A549 (cell line): ENCODE data around the gene POLR2E.

Source experiments
- ESRRA ChIP-seq: fragments of 150-350 bp; IDR thresholded peaks from 2 replicates; pipeline ENCODE4 v1.6.1; 2014; ENCODE audit warnings: mild to moderate bottlenecking, low read length, borderline replicate concordance
- JUN ChIP-seq, 2 experiments: fragments of >200 bp; sonication (Bioruptor Twin); formaldehyde crosslinking; IDR thresholded peaks; 2 replicates in 1 of 2; 3 replicates in 1 of 2; pipeline ENCODE4 v1.6.1; 2016 to 2017
- MAZ ChIP-seq: fragments of 150-350 bp; IDR thresholded peaks from 2 replicates; pipeline ENCODE4 v1.6.1; 2014; ENCODE audit warnings: antibody characterized with exemption, low read depth, low read length, borderline replicate concordance
- POLR2A ChIP-seq: IDR thresholded peaks from 2 replicates; pipeline ENCODE4 v1.6.1; 2012; ENCODE audit warnings: mild to moderate bottlenecking, low read length
- SREBF2 ChIP-seq: fragments of 450-650 bp; IDR thresholded peaks from 2 replicates; pipeline ENCODE4 v1.6.1; 2014; ENCODE audit warnings: mild to moderate bottlenecking, moderate library complexity
- TP53 ChIP-seq: fragments of 250-450 bp; sonication (Bioruptor Pico); IDR thresholded peaks from 2 replicates; pipeline ENCODE4 v1.5.0; 2021; ENCODE audit warnings: mild to moderate bottlenecking, moderate library complexity
- ZC3H11A ChIP-seq: fragments of 450-650 bp; IDR thresholded peaks from 2 replicates; pipeline ENCODE4 v1.6.1; 2014; ENCODE audit warnings: antibody characterized with exemption, mild to moderate bottlenecking
- TF ChIP-seq, protein P1 (sequence below): fragments of >200 bp; sonication (Bioruptor Twin); formaldehyde crosslinking; IDR thresholded peaks from 3 replicates; pipeline ENCODE4 v1.5.1; 2016
- TF ChIP-seq, protein P2 (sequence below): fragments of 200-600 bp; sonication (generic); IDR thresholded peaks from 2 replicates; pipeline ENCODE4 v1.6.1; 2016; ENCODE audit warnings: antibody characterized with exemption, mild to moderate bottlenecking, moderate library complexity
- TF ChIP-seq, protein P3 (sequence below): IDR thresholded peaks from 2 replicates; pipeline ENCODE4 v1.6.1; 2012

DNA sequence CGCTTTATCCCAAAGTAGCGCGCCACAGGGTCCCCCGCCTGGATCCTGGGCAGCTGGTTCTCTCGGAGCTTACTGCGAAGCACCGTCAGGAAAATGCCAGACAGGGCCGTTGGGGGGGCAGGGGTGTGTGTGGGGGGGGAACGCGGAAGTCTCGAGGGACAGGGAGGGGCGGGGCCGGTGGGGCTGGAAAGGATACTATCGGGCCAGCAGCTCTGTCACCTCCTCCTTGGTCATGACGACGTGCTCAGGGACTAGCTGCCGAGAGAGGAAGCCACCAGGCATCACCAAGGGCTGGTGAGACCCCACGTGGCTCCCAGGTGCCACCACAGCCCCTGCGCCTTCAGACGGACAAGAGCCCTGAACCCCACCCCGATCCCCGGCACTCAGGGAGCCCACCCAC is 5.3 kb downstream of the POLR2E start:
- TF ChIP-seq TP53, result no peak
- TF ChIP-seq ESRRA, result no peak
- TF ChIP-seq JUN (IDR thresholded peaks at IDR 0.05), result no peak
- TF ChIP-seq POLR2A, result no peak
- TF ChIP-seq, protein P1, sequence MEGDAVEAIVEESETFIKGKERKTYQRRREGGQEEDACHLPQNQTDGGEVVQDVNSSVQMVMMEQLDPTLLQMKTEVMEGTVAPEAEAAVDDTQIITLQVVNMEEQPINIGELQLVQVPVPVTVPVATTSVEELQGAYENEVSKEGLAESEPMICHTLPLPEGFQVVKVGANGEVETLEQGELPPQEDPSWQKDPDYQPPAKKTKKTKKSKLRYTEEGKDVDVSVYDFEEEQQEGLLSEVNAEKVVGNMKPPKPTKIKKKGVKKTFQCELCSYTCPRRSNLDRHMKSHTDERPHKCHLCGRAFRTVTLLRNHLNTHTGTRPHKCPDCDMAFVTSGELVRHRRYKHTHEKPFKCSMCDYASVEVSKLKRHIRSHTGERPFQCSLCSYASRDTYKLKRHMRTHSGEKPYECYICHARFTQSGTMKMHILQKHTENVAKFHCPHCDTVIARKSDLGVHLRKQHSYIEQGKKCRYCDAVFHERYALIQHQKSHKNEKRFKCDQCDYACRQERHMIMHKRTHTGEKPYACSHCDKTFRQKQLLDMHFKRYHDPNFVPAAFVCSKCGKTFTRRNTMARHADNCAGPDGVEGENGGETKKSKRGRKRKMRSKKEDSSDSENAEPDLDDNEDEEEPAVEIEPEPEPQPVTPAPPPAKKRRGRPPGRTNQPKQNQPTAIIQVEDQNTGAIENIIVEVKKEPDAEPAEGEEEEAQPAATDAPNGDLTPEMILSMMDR, result no peak
- no peak for TF ChIP-seq MAZ
- TF ChIP-seq, protein P2, sequence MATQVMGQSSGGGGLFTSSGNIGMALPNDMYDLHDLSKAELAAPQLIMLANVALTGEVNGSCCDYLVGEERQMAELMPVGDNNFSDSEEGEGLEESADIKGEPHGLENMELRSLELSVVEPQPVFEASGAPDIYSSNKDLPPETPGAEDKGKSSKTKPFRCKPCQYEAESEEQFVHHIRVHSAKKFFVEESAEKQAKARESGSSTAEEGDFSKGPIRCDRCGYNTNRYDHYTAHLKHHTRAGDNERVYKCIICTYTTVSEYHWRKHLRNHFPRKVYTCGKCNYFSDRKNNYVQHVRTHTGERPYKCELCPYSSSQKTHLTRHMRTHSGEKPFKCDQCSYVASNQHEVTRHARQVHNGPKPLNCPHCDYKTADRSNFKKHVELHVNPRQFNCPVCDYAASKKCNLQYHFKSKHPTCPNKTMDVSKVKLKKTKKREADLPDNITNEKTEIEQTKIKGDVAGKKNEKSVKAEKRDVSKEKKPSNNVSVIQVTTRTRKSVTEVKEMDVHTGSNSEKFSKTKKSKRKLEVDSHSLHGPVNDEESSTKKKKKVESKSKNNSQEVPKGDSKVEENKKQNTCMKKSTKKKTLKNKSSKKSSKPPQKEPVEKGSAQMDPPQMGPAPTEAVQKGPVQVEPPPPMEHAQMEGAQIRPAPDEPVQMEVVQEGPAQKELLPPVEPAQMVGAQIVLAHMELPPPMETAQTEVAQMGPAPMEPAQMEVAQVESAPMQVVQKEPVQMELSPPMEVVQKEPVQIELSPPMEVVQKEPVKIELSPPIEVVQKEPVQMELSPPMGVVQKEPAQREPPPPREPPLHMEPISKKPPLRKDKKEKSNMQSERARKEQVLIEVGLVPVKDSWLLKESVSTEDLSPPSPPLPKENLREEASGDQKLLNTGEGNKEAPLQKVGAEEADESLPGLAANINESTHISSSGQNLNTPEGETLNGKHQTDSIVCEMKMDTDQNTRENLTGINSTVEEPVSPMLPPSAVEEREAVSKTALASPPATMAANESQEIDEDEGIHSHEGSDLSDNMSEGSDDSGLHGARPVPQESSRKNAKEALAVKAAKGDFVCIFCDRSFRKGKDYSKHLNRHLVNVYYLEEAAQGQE, result no peak
- TF ChIP-seq SREBF2, result no peak
- TF ChIP-seq ZC3H11A, result no peak
- TF ChIP-seq, protein P3, sequence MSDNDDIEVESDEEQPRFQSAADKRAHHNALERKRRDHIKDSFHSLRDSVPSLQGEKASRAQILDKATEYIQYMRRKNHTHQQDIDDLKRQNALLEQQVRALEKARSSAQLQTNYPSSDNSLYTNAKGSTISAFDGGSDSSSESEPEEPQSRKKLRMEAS, result no peak
